IPS DF 4.7 (cell line): ENCODE data around the gene KDELR3.

ENCODE experiments used
- DNase-seq: peaks from one replicate; pipeline ENCODE4 v3.0.0-alpha.2; 2013; ENCODE audit warnings: low spot score; ENCODE audit errors: extremely low read depth

Gene KDELR3

DNA sequence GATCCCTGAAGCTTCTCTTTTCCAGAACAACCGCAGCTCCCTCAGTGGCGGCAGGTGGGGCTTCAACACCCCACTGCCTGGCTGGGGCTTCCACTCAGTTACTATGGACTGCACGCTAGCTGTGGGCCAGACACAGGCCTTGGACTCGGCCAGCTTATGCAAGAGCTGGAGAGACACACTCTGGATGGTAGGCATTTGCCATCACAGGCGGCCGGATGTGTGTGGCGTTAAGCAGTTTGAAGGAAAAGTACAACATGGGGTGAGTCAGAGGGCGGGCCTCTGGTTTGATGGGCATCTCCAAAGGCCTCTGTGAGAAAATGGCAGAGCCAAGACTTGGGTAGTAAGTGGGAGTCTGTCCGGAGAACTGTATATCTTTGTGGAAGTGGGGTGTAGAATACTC lies 30.5 kb upstream of the KDELR3 start:
- DNase-seq: no peak

DNA sequence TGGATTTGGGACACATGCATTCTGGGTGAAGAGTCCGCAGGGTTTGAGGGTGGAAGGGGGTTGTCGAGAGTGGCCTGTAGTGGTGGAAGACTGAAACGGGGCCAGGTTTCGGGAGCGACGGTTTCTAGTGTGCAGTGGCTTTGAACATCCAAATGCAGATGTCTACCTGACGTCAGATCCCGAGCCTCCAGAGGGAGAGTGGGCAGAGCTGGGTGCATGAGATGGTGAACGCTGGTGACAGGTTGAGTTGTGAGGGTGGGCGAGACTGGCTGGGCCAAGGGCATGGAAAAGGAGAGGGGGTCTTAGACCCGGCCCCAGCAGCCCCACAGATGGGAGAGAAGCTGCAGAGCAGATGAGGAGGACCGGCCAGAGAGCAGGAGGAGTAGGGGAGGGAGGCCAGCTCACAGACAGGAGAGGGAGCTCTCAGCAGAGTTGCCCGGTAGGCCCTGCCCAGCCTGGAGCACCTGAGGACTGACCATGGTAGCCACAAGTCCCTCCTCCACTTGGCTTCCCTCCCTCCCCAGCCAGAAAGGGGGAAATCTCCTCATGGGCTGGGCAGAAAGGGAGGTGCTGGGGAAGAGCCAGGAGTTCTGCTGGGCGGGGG lies 27.0 kb upstream of the KDELR3 start:
- no peak for DNase-seq

GRCh38 chr22:38441620-38442287 lies 26.1 kb upstream of the KDELR3 start:
- DNase-seq: no peak

GRCh38 chr22:38442967-38443627 lies 24.8 kb upstream of the KDELR3 start:
- DNase-seq: no peak

DNA sequence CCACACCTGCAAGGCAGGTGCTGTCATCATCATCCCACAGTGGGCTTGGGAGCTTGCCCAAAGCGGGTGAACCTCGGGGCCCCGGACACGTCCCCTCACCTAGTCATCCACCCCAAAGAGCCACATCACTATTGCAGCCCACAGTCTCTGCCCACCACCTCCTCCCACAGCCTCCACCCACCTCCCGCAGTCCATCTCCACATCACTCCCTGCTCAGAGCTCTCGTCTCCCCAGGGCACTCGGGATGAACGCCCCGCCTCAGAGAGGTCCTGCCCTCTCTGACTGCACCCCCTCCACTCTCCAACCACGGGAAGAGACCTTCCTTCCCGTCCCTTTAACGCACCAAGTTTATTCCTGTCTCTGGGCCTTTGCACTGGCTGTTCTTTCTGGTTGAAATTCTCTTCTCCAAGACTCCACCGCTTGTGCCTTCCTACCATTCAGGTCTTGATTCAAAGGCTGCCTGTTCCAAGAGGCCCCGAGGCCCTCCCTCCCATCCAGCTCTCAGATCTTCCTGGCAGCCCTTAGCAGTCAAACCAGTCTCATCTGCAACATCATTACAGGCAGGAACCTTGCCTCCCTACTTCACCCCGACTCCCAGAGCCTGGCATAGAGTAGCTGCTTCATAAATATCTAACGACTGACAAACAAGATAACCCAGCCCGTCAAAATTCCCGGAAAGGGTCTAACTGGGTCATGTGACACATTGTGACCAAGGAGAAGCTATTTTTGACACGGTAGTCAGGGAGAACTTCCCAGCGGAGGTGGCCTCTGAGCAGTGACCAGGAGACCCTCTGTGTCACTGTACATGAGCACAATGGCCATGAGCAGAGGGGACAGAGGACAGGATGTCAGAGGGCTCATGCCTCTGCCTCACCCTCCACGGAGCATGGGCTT lies 24.0 kb upstream of the KDELR3 start:
- DNase-seq: no peak

- DNase-seq: no peak
Observed at GRCh38 chr22:38444783-38445182, 23.1 kb upstream of the KDELR3 start.

DNA sequence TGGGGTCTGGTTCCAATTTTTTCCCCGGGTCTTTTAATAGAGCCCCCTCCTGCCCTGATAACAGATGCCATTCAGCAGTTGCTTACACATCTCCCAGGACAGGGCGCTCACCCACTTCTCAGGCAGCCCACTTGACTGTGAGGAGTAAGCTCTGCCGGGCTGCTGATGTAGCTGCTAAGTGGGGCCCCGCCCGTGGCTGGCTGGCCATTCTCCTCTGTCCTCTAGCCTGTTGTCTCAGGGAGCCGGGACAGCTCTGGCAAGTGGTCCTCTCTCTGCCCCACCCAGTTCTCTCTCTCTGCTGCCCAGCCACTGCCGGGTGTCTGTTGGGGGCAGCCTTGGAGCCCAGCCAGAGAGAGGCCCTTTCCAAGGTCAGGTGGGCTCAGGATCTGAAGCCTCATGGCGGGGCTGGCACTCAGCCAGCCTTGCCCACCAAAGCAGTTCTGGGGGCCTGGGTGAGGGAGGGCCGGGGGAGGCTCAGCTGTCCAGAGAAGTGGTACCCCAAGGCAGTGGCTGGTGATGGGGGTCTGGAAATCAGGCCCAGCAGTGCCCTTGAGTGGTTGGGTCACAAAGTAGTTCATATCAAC lies 21.8 kb upstream of the KDELR3 start:
- DNase-seq: no peak

DNA sequence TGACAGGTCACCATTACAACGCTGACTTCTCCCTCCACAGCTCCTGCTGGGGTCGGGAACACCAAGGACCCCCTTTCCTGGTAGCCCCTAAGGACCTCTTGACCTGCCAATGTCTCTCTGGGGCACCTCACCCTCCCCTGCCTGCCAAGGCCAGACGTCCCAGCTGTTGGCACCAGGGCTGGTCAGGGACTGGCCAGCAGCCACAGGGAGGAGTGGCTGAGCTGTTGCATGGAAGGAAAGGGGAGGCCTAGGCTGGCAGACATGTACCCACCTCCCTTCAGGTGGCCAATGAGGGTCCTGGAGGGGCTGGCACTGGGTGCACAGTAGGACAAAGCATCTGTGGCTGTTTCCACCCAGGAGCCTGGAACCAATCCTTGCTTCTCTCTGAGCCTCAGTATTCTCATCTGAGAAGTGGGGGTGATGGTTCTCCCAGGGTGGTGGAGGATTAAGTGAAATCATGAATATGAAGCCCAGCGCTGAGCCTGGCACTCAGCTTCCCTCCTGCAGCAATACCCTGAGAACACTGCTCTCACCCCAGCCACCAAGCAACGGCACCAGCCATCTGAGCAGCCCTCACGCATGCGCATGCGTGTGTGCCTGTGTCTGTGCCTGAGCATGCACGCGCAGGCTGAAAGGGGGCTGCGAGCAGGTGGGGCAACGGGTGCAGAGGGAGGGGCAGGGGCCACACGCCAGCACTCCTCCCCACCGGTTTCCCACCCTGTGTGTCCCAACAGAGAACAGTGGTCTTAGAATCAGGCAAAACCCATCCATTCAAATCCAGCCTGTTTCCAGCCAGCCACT lies 18.8 kb upstream of the KDELR3 start:
- no peak for DNase-seq

DNA sequence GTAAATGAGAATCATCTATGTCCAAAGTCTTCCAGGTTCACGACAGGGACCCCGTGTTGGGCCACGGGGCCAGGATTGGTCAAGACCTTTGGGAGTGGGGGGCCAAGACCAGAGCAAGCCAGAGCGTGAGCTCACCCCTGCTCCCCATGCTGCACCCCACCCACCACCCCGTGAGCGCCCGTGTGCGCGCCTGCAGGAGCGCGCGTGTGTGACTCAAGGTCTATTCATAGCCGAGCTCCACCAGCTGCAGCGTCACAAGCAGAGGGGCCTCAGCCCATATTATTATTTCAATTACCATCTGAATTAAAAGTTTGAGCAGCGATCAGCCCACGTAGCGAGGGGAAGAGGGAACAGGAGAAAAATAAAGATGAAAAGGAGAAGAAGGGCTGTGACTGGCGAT lies 18.1 kb upstream of the KDELR3 start:
- DNase-seq: no peak

GRCh38 chr22:38450234-38450797 lies 17.6 kb upstream of the KDELR3 start:
- DNase-seq: no peak

DNA sequence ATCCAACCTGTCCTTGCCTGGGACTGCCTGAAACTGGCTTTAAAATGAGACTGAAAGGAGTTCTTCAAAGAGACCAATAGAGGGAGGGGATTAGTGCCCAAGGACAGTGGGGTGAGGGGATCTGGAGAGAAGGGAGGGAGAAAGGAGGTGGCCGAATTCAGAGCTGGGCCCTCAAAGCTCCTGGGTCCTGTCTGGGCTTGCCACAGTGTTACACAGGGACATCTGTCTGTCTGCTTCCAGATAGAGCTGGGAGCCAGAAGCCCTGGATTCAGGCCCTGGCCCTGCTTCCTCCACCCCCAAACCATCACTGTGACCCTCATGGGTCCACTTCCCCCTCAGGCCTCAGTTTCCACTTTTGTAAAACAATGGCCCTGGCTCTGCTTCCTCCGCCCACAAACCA lies 16.5 kb upstream of the KDELR3 start:
- DNase-seq: no peak

DNA sequence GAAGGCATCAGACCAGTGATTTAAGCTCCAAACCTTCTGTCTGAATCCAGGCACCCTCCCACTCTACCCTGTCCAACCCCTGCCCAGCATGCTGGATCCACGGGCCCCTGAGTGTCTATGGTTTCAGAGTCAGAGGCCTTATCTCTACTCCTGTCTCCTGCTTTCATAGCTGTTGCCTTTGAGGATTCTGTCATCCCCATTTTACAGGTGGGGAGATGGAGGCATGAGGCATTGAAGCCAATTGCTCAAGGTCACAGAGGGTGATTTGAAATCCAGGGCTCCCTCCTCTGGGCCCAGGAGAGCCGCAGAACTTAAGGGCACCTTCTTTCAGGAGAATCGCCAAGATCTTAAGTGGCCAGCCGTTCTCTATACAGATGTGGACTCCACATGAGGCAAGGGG lies 16.0 kb upstream of the KDELR3 start:
- no peak for DNase-seq

GRCh38 chr22:38452373-38453065 lies 15.4 kb upstream of the KDELR3 start:
- DNase-seq: no peak

DNA sequence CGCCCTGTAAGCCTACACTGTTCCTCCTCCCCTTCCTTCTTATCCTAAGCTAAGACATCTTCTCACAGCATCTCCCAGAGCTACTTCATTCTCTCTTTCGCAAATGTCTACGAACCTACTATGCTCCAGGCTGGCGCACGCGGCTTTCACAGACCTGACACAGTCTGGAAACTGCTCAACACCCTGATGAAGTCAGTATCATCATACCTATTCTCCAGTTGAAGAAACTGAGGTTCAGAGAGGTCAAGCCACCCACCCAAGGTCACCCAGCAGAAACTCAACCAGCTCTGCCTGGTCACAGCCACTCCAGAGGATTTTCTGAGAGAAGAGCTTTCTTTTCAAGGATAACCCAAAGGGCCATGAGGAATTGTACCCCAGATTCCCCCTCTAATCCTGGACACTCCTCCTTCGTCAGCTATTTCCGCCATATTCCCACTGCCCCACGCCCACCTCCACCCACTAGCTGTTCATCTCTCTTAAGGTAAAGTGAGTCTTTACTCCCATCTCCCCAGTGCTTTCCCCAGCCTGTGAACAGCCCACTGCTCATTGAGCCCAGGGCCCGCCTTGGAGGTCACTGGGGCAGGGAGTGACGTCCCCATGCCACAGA lies 14.7 kb upstream of the KDELR3 start:
- no peak for DNase-seq

DNA sequence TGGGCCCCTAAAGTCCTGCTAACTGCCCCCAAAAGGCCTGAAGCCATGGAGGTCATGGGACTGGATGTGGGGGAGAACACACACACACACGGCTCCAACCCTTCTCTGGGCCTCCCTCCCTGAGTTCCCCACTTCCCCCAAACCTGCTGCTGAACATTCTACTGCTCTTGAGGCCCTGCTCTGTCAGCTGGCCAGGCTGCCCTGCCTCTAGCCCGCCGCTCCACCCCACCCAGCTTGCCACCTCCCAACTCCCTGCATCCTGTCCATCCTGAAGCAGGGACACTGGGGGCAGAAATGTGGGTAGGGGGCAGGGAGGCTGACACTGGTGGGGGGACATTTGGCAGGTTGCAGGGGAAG lies 13.9 kb upstream of the KDELR3 start:
- DNase-seq: no peak

GRCh38 chr22:38454353-38455075 lies 13.4 kb upstream of the KDELR3 start:
- DNase-seq: no peak

- DNase-seq: no peak
Observed at GRCh38 chr22:38455076-38455529, 12.8 kb upstream of the KDELR3 start, which contains the start of gene KCNJ4. Gene KCNJ4, minus strand, starts transcription at chr22:38455199. Its CDS starts 27,067 bp downstream, at chr22:38428132.

DNA sequence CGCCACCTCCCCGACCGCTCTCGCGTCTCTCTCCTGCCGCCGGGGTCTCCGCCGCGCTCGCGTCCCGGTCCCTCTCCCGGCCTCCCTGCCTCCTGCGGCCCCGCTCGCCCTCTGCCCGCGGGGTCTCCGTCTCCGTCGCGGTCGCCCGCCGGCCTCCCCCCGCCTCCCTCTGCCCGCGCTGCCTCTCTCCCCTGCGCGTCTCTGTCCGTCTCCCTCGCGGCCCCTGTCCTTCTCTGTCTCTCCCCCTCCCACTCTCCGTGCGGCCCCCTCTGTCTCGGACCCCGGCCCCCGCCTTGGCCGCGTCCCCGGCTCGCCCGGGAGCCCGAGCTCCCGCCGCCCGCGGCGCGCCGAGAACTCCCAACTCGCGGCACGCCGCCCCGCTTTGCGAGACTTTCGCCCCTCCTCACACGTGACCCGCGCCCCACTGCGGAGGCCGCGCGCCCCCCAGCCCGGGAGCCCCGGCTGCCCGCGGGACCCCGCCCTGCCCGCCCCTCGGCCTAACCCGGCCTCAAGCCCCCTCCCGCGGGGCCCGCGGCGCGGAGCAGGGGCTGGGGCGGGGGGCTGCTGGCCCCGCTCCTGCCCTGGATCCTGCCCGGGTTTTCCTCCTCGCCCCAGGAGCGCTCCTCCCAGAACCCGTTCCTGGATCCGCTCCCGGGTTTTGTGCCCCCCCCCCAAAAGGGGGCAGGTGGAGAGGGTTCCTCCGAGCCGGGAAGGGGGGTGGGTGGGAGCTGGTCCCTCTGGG lies 12.2 kb upstream of the KDELR3 start:
- DNase-seq: no peak
